Muscle of leg (tissue), 11 donors: Measurements from ENCODE around the gene TUT7. TPM values are rescaled to one million over a fixed set of nuclear protein-coding genes. Genes with fewer than 3 reads are reported as not detected.

ENCODE experiments used
- DNase-seq: peaks from one replicate; pipeline ENCODE4 v3.0.0; 2013
- H3K27ac ChIP-seq: one replicate; pipeline ENCODE4 v1.5.1; 2013; ENCODE audit warnings: mild to moderate bottlenecking, low read length, control low read depth
- H3K27me3 ChIP-seq: one replicate; pipeline ENCODE4 v1.6.1; 2013; ENCODE audit warnings: low read length; ENCODE audit not compliant: control insufficient read depth, insufficient read depth
- H3K36me3 ChIP-seq: one replicate; pipeline ENCODE4 v1.6.1; 2013; ENCODE audit warnings: low read length; ENCODE audit not compliant: control insufficient read depth, insufficient read depth
- H3K4me1 ChIP-seq: one replicate; pipeline ENCODE4 v1.6.1; 2013; ENCODE audit warnings: low read length; ENCODE audit not compliant: control insufficient read depth, insufficient read depth
- H3K4me3 ChIP-seq: one replicate; pipeline ENCODE4 v1.5.1; 2013; ENCODE audit warnings: low read length, control low read depth
- H3K9me3 ChIP-seq: replicated peaks from 2 replicates; pipeline ENCODE4 v1.6.1; 2013; ENCODE audit warnings: low read depth, low read length; ENCODE audit not compliant: control insufficient read depth
- WGBS: methylation state at CpG from one replicate; pipeline ENCODE4 v1.1.5; 2013; ENCODE audit warnings: missing lambda C conversion rate; ENCODE audit not compliant: insufficient coverage; 5-methylcytosine and 5-hydroxymethylcytosine counted together
- polyA plus RNA-seq, 8 donors: library from polyadenylated mRNA; unstranded; fragments of 120-200 nt; gene quantifications; one replicate each; pipeline versions ENCODE4 v1.2.1 to v1.2.3, GENCODE V29; 2013; ENCODE audit warnings: inconsistent platforms in 1 of 8, low replicate concordance in 1 of 8; ENCODE audit not compliant: insufficient read length in 8 of 8, insufficient read depth in 1 of 8
- total RNA-seq: library from RNA; stranded (reverse); fragments of 120-200 nt; gene quantifications from one replicate; pipeline ENCODE4 v1.2.4, GENCODE V29; 2013

TUT7 gene
- total and polyA plus RNA-seq, 9 donors = 9.4 to 18.6 (median 13.9) TPM

DNA sequence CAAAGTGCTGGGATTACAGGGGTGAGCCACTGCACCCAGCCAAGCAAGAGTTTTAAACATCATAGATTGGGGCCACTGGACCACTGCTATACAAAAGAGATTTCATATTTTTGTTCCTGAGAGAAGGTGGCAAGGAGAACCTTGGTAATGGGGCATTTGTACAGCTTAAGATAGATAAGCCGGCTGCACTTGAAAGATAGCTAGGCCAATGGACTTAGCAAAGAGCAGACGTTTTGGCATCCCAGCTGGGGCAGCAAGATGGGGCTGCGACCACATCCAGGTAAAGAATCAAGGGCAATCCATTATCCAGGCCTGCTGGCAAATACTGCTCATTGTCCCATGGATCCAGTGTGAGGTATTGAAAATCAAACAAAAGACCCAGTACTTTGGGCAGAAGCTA, 67.9 kb downstream of the TUT7 start:
- no peaks in the 10 kb centered on the region for H3K27me3 ChIP-seq
- H3K27ac ChIP-seq = no peak overlapping the region
- peaks cover 5% of the 10 kb centered on the region for H3K4me1 ChIP-seq
- H3K36me3 ChIP-seq = no peaks in the 10 kb centered on the region
- no peaks in the 10 kb centered on the region for H3K9me3 ChIP-seq
- no peak overlapping the region for H3K4me3 ChIP-seq
- no peak for DNase-seq
- WGBS = 54% methylated on average over 3 of the region's 3 CpGs

- H3K4me3 ChIP-seq = no peak overlapping the region
- H3K27me3 ChIP-seq = no peaks in the 10 kb centered on the region
- no peaks in the 10 kb centered on the region for H3K9me3 ChIP-seq
- 90% methylated on average over 2 of the region's 2 CpGs for WGBS
- no peak overlapping the region for H3K27ac ChIP-seq
- H3K4me1 ChIP-seq = peaks cover 9% of the 10 kb centered on the region
- H3K36me3 ChIP-seq = no peaks in the 10 kb centered on the region
- no peak for DNase-seq
These were observed 68.9 kb downstream of the TUT7 start for GRCh38 chr9:86285261-86285660.

- WGBS = 29% methylated on average over 8 of the region's 12 CpGs
- peak; percentile 16 for DNase-seq
- peak overlapping the region; percentile 96 for H3K27ac ChIP-seq
- H3K4me1 ChIP-seq = peaks cover 9% of the 10 kb centered on the region
- H3K4me3 ChIP-seq = peak overlapping the region; percentile 63
- no peaks in the 10 kb centered on the region for H3K27me3 ChIP-seq
- no peaks in the 10 kb centered on the region for H3K9me3 ChIP-seq
- H3K36me3 ChIP-seq = peaks cover 5% of the 10 kb centered on the region
These were observed 71.2 kb downstream of the TUT7 start for GRCh38 chr9:86282979-86283535.

GRCh38 chr9:86282077-86282978, 71.9 kb downstream of the TUT7 start, which contains the start of gene ISCA1:
Gene ISCA1, minus strand, starts transcription at chr9:86282538. Its CDS starts 80 bp downstream, at chr9:86282458.
- H3K4me3 ChIP-seq = peak within 1 kb of the TSS; percentile 63
- WGBS = under 1% methylated on average over 94 of the region's 101 CpGs
- peaks cover 5% of the 10 kb centered on the region for H3K36me3 ChIP-seq
- H3K27me3 ChIP-seq = no peaks in the 10 kb centered on the region
- peaks cover 9% of the 10 kb centered on the region for H3K4me1 ChIP-seq
- H3K27ac ChIP-seq = peak within 1 kb of the TSS; percentile 96
- DNase-seq = peak; percentile 97
- no peaks in the 10 kb centered on the region for H3K9me3 ChIP-seq

GRCh38 chr9:86281593-86282076, 72.6 kb downstream of the TUT7 start:
- 0% methylated on average over 30 of the region's 31 CpGs for WGBS
- DNase-seq = no peak
- H3K4me1 ChIP-seq = peaks cover 9% of the 10 kb centered on the region
- no peaks in the 10 kb centered on the region for H3K9me3 ChIP-seq
- H3K36me3 ChIP-seq = peaks cover 5% of the 10 kb centered on the region
- H3K4me3 ChIP-seq = peak overlapping the region; percentile 63
- peak overlapping the region; percentile 96 for H3K27ac ChIP-seq
- H3K27me3 ChIP-seq = no peaks in the 10 kb centered on the region

- Histone ChIP-seq H3K27ac (no peak overlapping the region), H3K4me3 (no peak overlapping the region), H3K27me3 (no peaks in the 10 kb centered on the region), H3K9me3 (no peaks in the 10 kb centered on the region), H3K4me1 (peaks cover 9% of the 10 kb centered on the region), H3K36me3 (peaks cover 5% of the 10 kb centered on the region)
- DNase-seq = no peak
- WGBS = 98% methylated on average over 6 of the region's 7 CpGs
These were observed 73.6 kb downstream of the TUT7 start for GRCh38 chr9:86280580-86280979.

DNA sequence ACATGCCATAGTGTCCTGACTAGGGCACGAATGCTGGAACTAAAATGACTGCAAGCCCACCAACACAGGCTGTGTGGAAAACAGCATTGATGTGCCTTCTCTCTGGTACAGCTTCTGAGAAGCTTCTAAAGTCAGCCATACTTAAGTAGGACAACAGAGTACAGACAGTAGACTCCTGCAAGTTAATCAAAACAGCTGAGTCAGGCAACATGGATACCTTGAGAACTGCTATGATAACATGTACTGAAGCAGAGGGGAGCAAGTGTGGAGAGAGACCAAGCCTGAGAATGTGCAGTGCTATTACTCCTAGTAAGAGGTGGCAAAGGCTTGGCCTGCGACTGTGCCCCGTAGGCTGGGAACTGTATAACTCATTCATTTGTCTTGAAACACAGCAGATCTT, 74.4 kb downstream of the TUT7 start:
- no peak overlapping the region for H3K4me3 ChIP-seq
- no peak overlapping the region for H3K27ac ChIP-seq
- no peaks in the 10 kb centered on the region for H3K27me3 ChIP-seq
- H3K36me3 ChIP-seq = peaks cover 5% of the 10 kb centered on the region
- H3K9me3 ChIP-seq = no peaks in the 10 kb centered on the region
- 93% methylated on average over 3 of the region's 3 CpGs for WGBS
- DNase-seq = no peak
- peaks cover 9% of the 10 kb centered on the region for H3K4me1 ChIP-seq

GRCh38 chr9:86277072-86277471, 77.1 kb downstream of the TUT7 start:
- Histone ChIP-seq H3K27ac (no peak overlapping the region), H3K27me3 (no peaks in the 10 kb centered on the region), H3K4me3 (no peak overlapping the region), H3K9me3 (no peaks in the 10 kb centered on the region), H3K36me3 (peaks cover 15% of the 10 kb centered on the region), H3K4me1 (peaks cover 3% of the 10 kb centered on the region)
- DNase-seq = no peak
- WGBS = no CpG with 5 or more reads among the region's 1 CpG

DNA sequence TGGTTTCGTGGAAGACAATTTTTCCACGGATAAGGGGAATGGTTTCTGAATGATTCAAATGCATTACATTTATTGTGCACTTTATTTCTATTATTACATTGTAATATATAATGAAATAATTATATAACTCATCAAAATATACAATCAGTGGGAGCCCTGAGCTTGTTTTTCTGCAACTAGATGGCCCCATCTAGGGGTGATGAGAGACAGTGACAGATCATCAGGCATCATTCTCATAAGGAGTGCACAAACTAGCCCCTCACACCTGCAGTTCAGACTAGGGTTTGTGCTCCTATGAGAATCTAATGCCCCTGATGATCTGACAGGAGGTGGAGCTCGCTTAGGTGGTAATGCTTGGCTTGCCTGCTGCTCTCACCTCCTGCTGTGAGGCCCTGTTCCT, 78.2 kb downstream of the TUT7 start:
- no peak overlapping the region for H3K4me3 ChIP-seq
- peaks cover 3% of the 10 kb centered on the region for H3K4me1 ChIP-seq
- no peak for DNase-seq
- WGBS = 100% methylated on average over 1 of the region's 3 CpGs
- no peak overlapping the region for H3K27ac ChIP-seq
- H3K9me3 ChIP-seq = no peaks in the 10 kb centered on the region
- no peaks in the 10 kb centered on the region for H3K27me3 ChIP-seq
- peaks cover 19% of the 10 kb centered on the region for H3K36me3 ChIP-seq

DNA sequence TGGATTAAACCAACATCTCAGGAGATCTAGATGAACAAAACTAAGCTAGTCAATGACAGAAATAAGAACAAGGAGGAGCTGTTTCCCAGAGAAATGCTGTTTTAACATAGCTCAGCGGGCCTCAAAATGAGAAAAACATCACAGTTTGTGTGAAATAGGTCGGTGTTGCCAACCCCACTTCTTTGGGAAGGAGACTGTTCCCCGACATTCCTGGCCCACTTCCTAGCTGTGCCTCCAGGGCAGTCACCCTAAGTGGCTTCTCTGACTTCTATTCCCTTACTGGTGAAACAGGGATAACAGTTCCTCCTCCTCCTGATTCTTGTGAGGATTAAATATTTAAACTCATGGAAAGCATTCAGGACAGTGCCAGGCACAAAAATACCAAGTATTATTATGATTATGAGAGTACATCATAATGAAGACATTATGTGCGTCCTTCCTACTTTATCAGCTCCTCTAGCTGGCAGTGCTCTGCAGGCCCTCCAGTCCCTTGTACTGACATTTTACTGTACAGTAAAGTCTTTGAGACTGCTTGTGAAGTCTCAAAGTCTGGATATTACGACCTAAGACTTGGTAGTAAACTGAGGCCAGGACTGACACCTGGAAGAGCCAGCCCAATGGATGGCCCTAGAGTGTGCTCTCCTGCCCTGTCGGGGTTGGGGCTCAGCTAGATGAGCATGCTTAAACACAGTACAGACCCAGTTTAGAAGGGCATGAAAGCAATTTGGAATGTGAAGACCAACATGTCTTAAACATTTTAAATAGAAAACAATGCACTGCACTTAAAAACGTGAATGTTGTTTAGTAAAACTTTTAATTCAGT, 79.2 kb downstream of the TUT7 start:
- no peak overlapping the region for H3K27ac ChIP-seq
- no peaks in the 10 kb centered on the region for H3K27me3 ChIP-seq
- 90% methylated on average over 1 of the region's 7 CpGs for WGBS
- peaks cover 18% of the 10 kb centered on the region for H3K36me3 ChIP-seq
- H3K9me3 ChIP-seq = no peaks in the 10 kb centered on the region
- peak; percentile 18 for DNase-seq
- no peaks in the 10 kb centered on the region for H3K4me1 ChIP-seq
- no peak overlapping the region for H3K4me3 ChIP-seq
